ENCODE data around the gene NIBAN1.

- TF ChIP-seq CTCF (IDR thresholded peaks at IDR 0.05; ENCODE audit: poor library complexity) (no peak), EZH2 (IDR thresholded peaks at IDR 0.05; ENCODE audit: borderline replicate concordance) (no peak)
Measured at GRCh38 chr1:184973272-184974055, 844 bp downstream of the NIBAN1 start.
